GM18499 (cell line): ENCODE data around the gene POTEI.
"Not testable (repeated sequence)": the region's sequence is repeated elsewhere in the genome, so short reads cannot be mapped to it uniquely, and the experiment has no call there.

Experiments
- ATAC-seq: cut with Tn5 transposase; IDR thresholded peaks from one replicate; pipeline ENCODE4 v1.9.1; 2021; ENCODE audit warnings: moderate number of reproducible peaks; ENCODE audit not compliant: insufficient read depth, unreplicated experiment

POTEI gene

GRCh38 chr2:130510807-130511746, 1.9 kb upstream of the POTEI start:
- ATAC-seq = not testable (repeated sequence)

- ATAC-seq = not testable (repeated sequence)
Observed at GRCh38 chr2:130491073-130491472, 18.1 kb downstream of the POTEI start.

GRCh38 chr2:130455413-130455812, 53.7 kb downstream of the POTEI start:
- not testable (repeated sequence) for ATAC-seq

- not testable (repeated sequence) for ATAC-seq
Observed at GRCh38 chr2:130454712-130455083, 54.4 kb downstream of the POTEI start.

GRCh38 chr2:130453955-130454711, 55.0 kb downstream of the POTEI start:
- not testable (repeated sequence) for ATAC-seq

GRCh38 chr2:130452897-130453296, 56.2 kb downstream of the POTEI start:
- ATAC-seq = not testable (repeated sequence)

GRCh38 chr2:130451823-130452222, 57.3 kb downstream of the POTEI start:
- ATAC-seq = not testable (repeated sequence)

GRCh38 chr2:130451278-130451677, 57.9 kb downstream of the POTEI start:
- ATAC-seq = not testable (repeated sequence)

GRCh38 chr2:130450366-130450765, 58.8 kb downstream of the POTEI start:
- ATAC-seq = not testable (repeated sequence)

- ATAC-seq = not testable (repeated sequence)
Observed at GRCh38 chr2:130427631-130428030, 81.5 kb downstream of the POTEI start.

- not testable (repeated sequence) for ATAC-seq
Observed at GRCh38 chr2:130418845-130419244, 90.3 kb downstream of the POTEI start.

GRCh38 chr2:130416693-130417092, 92.4 kb downstream of the POTEI start:
- not testable (repeated sequence) for ATAC-seq
